GM18526 (cell line): ENCODE data around the gene KIF26A.

ENCODE experiments used
- POLR2A ChIP-seq: IDR thresholded peaks from 3 replicates; pipeline ENCODE4 v1.6.1; 2011; ENCODE audit not compliant: insufficient read length; ENCODE audit errors: extremely low read depth

The KIF26A gene

DNA sequence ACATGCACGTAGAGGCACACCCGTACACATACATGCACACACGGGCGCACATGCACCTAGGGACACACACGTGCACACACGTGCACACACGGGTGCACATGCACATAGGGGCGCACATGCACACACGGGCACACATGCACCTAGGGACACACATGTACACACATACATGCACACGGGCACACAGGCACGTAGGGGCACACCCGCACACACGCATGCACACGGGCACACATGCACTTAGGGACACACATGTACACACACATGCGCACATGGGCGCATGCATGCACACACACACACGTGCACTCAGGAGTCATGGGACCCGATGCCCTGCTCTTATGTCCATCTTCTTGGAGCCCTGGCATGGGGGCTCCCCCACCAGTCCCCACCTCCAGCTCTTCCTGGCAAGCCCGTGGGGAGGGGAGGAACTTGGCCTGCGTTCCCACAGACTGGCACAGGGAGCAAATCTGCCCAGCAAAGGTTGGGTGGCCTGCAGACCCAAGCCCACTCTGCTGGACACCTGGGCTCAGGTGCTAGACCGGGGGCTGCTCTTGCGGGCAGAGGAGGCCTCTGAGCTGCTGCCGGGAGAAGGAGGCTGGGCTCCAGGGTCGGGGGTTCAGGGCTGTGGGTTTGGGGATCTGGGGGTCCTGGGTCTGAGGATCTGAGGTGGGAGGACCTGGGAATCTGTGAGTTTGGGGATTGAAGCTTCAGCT lies 51.4 kb downstream of the KIF26A start:
- TF ChIP-seq POLR2A: no peak

DNA sequence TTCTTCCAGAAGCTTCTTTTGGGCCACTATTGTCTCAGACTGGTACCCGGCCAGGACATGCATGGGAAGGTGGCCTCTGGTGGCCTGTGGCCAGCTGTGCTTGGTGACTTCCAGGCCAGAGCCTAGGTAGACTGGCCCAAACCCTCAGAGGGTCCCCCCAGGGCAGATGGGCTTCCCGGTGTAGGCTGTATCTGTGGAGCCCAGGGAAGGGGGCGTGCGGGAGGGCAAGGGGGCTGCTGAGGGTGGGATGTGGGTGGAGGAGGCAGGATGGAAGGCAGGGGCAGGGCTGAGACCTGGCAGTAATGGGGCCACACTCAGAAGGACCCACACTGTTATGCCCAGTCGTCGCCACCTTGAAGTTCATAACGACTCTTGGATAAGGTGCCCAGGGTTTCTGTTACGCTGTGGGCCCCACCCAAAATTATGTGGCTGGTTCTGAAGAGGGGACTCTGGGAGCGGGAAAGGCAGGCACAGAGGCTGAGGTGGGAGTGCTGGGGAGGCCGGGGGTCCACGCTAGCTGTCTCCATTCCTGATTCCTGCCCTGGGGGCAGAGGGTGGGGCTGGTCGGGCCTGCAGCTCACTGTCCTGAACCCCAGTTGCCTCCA lies 52.1 kb downstream of the KIF26A start:
- no peak for TF ChIP-seq POLR2A

DNA sequence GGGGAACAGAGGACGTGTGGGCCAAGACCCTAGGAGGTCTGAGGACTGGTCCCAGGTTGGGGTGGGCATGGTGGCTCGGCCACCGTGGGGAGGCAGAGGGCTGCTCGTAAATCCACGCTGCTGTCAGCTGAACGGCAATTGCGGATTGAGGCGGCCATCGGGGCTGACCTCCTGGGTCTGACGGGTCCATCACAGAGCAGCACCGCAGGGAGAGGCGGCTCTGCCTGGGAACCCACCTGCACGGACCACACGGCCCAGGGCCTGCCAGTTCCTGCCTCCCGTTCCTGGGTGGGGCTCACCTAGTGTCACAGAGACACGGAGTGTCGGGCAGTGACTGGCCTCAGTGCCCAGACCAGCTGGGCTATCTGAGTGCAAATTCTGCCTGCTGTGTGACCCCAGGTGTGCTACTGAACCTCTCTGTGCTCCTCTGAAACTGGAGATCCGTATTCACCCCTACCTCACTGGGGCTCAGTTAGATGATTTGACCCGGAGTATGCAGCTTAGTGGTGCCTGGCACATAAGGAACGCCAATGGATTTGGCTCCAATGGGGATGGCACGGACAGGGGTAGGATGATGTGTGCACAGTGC lies 53.1 kb downstream of the KIF26A start:
- no peak for TF ChIP-seq POLR2A

DNA sequence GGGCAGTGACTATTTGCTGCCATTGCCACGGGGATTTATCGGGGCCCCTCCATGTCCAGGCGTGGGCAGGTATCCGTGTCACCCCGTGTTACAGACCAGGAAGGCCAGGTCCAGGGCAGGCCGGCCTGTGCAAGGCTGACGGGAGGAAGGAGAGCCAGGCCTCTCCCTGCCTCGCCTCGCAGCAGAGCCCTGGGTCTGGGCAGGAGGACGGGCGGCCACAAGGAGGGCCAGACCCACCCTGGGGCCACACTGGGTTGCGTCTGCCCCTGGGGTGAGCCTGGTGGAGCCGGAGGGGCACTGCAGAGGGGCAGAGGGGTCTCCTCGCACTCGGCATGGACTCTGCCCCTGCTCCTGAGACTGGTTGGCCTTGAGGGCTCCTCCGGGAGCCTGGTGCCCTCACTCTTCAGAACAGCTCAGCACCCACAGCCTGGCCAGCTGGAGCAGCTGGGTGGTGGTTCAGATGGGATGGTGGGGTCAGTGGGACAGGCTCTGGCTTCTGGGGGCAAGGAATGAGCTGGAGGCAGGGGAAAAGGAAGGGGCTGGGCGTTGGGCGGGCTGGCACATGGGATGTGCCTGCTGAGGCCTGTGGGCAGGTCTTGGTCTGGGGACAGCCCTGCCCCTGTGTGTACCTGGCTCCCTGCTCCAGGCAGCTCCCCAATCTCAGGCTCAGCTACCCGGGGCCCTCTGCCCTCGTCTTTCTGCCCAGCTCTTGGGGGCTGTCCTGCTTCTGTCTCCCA lies 53.9 kb downstream of the KIF26A start:
- TF ChIP-seq POLR2A: no peak

DNA sequence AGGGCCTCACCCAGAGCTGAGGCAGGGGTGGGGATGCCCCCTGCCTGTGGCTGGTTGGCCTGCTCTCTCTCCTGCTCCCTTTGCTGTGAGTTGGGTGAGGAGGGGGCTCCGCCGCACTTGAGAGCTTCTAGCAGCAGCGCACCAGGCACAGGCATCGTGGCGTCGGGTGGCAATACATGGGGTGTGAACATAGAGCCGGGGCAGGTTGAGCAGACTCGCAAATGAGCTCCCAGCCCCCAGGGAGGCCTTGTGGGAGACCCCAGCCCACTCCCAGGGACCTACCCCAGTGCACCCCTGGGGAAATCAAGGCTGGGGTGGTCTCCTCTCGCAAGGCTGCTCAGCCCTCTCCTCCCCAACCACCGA lies 54.5 kb downstream of the KIF26A start:
- TF ChIP-seq POLR2A: no peak

DNA sequence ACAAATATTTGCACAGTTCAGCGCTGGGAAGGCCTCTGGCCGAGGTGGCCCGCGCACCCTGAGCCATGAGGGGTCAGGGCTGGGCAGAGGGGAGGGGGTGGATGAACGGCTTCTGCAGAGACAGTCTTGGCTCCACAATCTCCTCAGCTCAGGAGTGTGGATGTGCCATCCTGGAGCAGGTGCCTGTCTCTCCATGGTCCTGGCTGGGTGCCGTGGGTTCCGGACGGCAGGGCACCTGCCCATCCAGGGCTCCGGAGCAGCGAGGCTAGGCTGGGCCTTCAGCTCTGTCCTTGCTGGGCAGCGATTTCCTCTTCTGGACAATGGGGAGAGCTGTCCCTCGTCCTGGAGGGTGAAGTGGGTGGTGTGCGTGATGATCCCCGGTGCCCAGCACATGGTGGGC lies 55.6 kb downstream of the KIF26A start:
- TF ChIP-seq POLR2A: no peak

DNA sequence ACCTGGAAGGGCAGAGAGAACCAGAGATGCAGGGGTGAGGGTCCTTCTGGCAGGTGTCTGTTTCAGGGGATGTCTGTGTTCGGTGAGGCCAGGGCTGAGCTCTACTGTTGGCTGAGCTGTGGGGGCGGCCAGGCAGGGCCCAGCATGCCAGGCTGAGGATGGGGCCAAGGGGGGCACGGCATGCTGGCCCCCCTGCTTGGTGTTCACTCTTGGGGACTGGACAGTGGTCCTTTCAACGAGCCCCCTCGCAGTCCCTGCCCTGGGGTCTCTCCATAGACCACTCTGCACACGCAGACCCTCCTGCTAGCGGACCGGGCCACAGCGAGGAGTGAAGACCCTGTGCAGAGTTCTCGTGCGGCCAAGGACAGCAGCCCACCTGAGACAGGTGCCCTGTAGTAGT lies 56.3 kb downstream of the KIF26A start:
- no peak for TF ChIP-seq POLR2A

DNA sequence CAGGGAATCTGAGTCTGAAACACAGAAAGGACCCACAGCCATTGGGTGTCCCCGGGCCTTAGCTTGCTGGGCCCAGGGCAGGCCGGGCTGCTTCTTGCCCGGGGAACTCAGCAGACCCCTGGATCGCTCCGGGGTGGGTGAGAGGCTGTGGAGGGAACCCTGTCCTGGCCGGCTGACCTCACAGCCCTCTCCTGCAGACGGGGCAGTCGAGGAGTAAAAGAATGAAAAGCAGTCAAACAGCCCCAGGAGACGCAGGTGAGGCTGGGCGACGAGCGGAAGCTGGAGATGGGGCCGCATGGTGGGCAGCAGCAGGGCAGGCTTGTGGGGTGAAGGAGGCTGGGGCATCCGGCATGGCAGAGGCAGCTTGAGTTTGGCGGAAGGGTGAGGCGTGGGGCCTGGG lies 57.0 kb downstream of the KIF26A start:
- TF ChIP-seq POLR2A: no peak

DNA sequence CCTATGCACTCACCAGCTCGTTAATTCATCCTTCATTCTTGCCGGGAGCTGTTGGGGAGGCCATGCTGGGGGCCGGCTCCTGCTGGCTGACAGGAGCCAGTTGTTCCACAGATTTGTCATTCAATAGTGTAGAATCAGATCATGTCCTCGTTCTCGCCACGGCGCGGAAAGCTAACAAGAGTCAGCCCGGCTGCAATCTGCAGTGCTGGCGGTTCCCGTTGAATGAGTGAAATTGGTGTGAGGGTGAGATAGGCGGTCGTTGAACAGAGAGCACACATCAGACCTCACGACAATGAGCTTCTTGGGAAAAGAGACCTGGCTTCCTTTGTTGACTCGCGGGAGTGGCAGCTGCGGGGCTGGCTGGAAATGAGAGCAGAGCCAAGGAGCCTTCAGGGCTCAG lies 57.5 kb downstream of the KIF26A start:
- TF ChIP-seq POLR2A: no peak

DNA sequence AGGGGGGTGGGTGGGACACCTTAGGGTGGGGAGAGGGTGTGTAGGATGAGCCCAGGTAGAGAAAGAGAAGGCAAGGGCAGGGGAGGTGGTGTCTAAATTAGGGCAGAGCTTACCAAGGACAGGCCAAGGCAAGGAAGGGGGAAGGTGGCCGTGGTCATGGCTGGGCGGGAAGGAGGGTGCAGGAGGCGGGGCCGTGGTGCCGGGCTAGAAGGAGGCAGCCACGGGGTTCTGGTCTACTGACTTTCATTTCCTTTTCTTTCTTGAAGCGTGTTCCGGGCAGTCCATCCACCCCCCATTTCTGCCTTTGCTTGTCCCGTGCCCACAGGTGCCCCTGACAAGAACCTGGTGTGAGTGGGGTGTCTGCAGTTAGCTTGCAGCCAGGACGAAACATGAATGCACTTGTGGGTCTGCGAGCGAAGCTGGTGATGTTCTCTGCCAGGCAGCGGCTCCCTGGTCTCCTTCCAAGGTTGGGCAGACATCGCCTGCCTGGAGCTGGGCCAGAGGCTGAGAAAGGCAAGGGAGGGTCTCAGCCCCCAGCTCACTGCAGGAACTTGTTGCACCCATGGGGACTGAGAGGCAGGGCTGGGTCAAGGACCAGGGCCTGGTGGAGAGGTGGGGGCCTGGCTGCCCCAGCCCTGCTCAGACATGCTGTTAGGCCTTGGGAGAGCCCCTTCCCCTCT lies 58.2 kb downstream of the KIF26A start:
- no peak for TF ChIP-seq POLR2A

DNA sequence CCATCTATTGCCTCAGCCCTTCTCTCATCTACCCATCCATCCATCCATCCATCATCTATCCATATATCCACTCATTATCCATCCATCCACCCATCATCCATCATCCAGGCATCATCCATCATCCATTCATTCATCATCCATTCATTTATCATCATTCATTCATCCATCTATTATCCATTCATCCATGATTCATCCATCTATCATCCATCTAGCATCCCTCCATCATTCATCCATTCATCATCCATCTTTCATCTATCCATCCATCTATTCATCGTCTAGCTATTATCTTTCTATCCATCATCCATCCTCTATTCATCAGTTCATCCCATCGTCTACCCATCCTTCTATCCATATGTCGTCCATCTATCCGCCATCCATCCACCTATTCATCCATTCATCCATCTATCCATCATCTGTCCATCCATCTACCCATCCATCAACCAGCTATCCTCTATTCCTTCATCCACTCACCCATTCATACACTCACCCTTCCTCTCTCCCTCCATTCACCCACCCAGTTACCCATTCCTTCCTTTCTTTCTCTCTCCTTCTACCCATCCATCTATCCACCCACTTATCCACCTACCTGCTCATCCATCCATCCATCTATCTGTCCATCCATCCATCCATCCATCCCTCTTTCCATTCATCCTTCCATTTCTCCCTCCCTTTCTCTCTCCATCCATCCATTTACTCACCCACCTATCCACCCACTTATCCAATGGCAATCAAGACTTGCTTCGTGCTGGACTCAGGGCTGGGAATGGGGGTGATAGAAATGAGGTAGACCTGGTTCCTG lies 59.3 kb downstream of the KIF26A start:
- no peak for TF ChIP-seq POLR2A

DNA sequence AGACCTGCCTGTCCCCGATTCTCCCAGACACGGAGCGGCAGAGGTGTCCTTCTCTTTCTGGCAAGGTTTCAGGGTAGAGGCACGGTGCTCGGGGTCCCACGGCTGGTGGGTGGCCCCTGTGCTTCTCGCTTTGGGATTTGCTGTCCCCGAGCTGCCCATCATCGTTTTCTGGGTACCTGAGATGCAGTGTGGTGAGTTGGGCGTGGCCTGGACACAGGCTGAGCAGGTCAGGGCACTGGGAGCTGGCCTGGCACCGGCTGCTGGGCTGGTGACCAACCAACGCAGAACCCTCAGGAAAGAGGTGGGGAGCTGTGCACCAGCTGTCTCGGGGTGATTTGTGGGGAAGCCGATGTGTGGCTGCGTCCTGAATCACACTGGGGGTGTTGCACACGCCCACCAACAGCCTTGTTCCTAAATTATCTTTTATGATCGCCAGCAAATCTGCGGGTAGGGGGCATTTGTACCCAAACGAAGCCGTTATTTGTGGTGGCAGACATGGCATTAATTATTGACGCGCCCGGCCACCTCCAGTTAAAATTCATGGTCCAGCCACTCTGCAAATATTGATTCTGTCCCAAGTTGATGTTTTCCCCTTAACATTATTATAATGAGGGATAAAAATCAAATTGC lies 61.0 kb downstream of the KIF26A start:
- TF ChIP-seq POLR2A: no peak

DNA sequence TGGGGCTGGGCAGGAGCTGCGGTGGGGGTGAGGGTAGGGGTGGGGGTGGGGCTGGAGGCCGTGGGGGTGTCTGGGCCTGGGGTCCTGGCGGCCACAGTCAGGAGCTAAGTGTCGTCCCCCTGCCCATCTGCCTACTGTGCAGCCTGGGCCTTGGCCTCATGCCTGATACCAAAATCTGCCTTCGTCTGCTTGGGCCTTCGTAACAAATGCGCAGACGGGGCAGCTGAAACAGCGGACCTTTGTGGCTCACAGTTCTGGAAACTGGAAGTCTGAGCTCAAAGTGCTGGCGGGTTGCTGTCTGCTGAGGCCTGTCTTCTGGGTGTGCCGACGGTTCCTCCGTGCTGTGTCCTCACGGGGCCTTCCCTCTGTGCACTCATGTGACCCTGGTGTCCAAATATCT lies 61.7 kb downstream of the KIF26A start:
- no peak for TF ChIP-seq POLR2A

DNA sequence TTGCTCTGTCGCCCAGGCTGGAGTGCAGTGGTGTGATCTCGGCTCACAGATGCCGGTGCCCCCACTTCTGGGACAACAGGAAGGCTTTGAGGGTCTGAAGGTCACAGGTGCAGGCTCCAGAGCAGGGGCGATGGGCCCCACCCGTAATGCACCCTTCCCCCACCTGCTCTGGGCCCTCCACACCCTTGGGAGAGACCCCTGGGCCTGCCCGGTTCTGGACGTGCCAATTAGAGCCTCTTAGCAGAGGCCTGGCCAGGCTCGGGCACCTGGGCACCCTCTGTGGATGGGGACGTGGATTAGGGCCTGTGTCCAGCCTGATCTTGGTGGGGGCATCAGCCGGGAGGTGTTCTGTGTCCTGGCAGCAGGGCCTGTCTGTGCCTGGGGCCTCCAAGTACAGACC lies 62.2 kb downstream of the KIF26A start:
- no peak for TF ChIP-seq POLR2A
